Suprapubic skin (tissue), 2 donors: ENCODE results near the gene LRP1B.

ENCODE experiments used
- EP300 ChIP-seq: sonication (generic); formaldehyde crosslinking; IDR thresholded peaks from one replicate; pipeline ENCODE4 v1.6.1; 2017; ENCODE audit warnings: antibody characterized with exemption
- POLR2A ChIP-seq, 2 donors: fragments of 450-650 bp; IDR thresholded peaks; one replicate each; pipeline ENCODE4 v1.6.1; 2017; ENCODE audit warnings: antibody characterized with exemption in 2 of 2, mild to moderate bottlenecking in 2 of 2, moderate library complexity in 2 of 2

DNA sequence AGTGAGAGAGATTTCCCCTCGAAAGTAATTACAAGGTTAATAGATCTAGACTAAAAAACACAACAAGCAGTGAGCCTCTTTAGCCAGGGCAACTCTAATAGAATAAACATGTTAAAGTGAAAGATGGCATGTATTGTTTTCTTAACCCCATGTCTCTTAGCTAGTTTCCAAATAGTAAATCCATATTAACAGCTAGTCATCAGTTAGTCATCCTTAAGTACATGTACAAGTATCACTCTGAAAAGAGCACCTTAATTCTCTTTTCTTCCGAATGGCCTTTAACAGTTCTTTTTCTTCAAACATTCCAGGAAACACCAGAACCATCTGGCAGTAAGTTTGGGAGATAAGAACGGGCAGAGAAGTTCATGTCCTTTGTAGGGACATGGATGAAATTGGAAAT is 1480.0 kb downstream of the LRP1B start:
- TF ChIP-seq POLR2A (IDR thresholded peaks at IDR 0.05) (no peak), EP300 (no peak)
